Activated CD8-positive, alpha-beta memory T cell treated with anti-CD3 and anti-CD28 coated beads for 1 hour (primary cell): ENCODE data around the gene IQSEC2.
A peak's percentile ranks its signal among the peaks of the same experiment; 100 is the strongest.

ENCODE experiments used
- DNase-seq, 2 donors: peaks; one replicate each; pipeline ENCODE4 v3.0.0-alpha.2; 2020; ENCODE audit warnings: low read depth in 1 of 2; ENCODE audit errors: extremely low read depth in 1 of 2

IQSEC2 gene

GRCh38 chrX:53305996-53306937 is 24.9 kb upstream of the IQSEC2 start:
- no peak for DNase-seq

GRCh38 chrX:53305219-53305995 is 24.0 kb upstream of the IQSEC2 start:
- DNase-seq, result no peak

DNA sequence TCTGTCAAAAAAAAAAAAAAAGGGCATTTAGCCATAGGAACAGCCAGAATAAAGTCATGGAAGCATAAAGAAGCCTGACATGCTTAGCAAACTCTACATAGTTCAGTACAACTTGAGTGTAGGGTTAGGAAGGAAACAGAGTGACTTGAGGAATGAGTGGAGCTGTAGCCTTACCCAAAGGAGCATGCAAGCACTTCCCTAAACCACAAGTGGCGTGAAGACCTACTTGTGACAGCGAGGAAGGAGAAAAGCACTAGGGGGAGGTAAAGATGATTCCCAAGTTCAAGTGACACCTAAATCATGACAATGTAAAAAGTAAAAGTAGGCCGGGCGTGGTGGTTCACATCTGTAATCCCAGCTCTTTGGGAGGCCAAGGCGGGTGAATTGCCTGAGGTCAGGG is 21.8 kb upstream of the IQSEC2 start:
- DNase-seq, result no peak

GRCh38 chrX:53300157-53300556 is 18.8 kb upstream of the IQSEC2 start:
- no peak for DNase-seq

DNA sequence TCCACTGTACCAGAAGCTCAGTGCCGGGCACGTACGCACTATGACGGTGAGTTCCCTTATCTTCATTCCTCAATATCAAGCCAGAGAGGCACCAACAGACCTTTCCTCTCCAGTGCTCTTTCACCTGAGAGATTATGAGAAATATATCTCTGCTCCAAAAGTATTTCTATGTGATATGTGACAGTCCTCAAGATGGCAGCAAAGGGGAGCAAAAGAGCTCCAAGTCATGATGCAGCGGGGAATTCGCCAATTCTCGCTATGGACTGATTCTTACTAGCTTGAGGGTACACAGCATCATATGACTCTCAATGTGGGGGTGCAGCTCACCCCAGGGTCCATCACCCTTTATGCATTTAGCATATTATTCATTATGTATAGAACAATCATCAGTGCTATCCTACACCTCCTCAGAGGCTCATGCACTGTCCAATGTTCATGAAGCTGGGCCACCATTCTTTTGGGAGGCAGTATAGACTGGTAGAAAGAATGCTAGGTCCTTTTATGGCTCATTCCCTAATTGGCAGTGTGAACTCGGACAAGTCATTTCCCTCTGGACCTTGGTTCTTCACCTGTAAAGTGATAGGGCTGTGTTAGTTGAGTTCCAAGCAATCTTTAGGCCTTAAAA is 12.8 kb upstream of the IQSEC2 start:
- DNase-seq, result no peak

DNA sequence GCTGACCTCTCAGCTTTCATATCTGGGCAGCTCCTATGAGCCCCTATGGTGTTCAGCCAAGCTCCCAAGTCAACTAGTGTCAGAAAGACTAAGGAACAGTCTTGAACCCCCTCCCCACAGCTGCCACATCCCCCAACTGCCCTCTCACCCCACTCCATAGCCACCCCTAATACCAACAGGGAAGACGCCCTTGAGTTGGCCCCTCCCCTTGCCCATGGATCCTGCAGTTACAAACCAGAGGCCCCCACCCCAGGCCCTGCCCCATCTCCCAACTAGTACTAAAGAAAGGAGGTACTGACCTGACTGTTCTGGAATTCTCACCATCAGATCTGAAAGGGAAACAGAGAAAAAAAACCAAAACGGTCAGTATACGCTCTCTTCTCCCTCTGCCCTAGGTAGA is 10.2 kb upstream of the IQSEC2 start:
- no peak for DNase-seq

DNA sequence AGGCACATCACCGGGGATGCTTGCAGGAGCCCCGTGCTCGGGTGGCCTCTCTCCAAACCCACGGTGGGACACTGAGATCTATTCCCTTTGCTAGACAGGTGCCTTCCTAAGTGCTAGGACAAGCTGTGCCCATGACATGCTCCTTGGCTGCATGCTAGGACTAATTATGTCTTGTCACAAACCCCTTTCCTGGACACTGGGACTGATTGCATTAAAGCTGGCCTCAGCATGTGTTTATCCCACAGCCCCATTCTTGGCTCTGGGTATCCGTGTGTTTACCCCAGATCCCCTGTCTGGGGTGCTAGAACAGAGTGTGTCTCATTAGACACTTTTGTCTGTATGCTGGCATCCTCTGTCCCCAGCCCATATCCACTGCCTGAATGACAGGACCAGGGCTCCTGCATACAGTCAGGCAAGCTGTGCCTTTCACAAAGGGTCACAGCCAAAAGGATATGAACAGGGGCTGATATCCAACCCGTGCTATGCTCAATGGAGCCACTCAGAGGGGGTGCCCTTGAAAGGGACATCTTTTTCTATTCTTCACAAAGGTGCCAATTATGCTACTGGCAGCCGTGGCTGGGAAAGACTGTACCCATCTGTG is 9.2 kb upstream of the IQSEC2 start:
- DNase-seq, result no peak

DNA sequence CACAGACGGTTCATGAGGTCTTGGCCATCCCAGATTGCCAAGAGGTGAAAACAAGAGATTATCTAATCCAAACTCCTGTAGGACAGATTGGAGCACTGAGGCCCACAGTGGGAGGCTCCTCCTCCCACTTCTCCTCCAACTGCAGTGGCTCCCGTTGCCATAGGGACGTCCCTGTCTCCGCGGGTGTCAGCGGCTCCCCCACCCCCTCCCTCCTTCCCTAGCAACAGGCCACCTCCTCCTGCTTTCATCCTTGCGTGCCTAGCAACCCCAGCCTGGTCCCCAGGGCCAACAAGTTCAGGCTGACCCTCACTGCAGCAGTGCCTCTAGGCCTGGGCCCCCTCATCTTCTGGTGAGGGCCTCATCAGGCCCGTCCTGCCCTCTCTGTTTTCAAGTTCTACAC is 6.8 kb upstream of the IQSEC2 start:
- no peak for DNase-seq

GRCh38 chrX:53287493-53288138 is 6.2 kb upstream of the IQSEC2 start:
- peak in 1 of 2 donors; percentile 3 for DNase-seq

GRCh38 chrX:53286171-53286570 is 4.8 kb upstream of the IQSEC2 start:
- no peak for DNase-seq

GRCh38 chrX:53285591-53285990 is 4.2 kb upstream of the IQSEC2 start:
- no peak for DNase-seq

DNA sequence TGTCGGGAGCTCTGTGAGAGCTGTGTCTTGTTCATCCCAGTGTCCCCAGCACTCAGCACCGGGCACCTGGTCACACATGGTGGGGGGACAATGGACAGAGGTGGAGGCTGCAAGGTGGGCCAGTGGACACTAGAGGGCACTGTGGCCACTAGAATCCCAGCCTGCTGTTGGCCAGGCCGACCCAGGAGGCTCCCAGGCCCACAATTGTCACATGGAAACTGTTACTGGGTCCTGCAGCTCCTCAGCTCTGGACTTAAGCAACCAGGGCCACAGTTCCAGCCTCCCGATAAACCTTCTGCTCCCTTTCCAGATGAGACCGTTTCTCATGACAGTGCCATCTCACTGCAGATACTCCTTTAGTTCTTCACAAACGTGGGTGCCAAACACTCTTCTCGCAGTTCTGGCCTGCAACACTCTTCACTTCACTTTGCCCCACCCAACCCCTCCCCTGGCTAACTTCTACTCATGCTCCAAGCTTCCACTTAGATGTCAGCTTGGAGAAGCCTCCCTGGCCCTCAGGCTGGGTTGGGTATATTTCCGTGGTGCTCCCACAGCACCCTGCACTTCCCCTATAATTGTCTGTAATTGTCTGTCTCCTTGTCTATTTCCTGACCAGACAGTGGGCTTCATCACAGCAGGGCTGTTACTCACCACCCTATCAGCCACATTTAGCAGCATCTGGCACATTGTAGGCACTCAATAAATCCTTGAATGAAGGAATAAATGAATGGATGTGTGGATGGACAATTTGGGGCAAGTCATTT is 3.5 kb upstream of the IQSEC2 start:
- DNase-seq, result peak in 1 of 2 donors; percentile 13

DNA sequence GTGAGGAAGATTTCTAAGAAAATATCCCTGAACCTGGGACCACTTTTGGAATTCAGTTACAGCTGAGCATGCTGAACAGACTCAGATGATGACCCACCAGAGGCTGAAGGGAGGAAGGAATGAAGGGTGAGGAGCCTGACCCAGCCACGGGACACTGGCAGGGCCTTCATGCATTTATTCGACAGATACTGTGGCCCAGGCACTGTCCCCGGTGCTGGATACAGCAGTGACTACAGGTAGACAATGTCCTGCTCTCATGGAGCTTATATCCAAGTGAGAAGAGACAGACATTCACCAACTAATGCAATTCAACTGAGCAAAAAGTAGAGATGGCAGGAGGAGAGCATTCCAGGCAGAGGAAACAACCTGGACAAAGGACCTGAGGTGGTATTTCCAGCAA is 2.2 kb upstream of the IQSEC2 start:
- no peak for DNase-seq

GRCh38 chrX:53283099-53283498 is 1.7 kb upstream of the IQSEC2 start:
- DNase-seq, result no peak

- DNase-seq, result no peak
Observed at GRCh38 chrX:53281963-53282695, 745 bp upstream of the IQSEC2 start.

GRCh38 chrX:53280331-53281320 is 758 bp downstream of the IQSEC2 start:
- no peak for DNase-seq

DNA sequence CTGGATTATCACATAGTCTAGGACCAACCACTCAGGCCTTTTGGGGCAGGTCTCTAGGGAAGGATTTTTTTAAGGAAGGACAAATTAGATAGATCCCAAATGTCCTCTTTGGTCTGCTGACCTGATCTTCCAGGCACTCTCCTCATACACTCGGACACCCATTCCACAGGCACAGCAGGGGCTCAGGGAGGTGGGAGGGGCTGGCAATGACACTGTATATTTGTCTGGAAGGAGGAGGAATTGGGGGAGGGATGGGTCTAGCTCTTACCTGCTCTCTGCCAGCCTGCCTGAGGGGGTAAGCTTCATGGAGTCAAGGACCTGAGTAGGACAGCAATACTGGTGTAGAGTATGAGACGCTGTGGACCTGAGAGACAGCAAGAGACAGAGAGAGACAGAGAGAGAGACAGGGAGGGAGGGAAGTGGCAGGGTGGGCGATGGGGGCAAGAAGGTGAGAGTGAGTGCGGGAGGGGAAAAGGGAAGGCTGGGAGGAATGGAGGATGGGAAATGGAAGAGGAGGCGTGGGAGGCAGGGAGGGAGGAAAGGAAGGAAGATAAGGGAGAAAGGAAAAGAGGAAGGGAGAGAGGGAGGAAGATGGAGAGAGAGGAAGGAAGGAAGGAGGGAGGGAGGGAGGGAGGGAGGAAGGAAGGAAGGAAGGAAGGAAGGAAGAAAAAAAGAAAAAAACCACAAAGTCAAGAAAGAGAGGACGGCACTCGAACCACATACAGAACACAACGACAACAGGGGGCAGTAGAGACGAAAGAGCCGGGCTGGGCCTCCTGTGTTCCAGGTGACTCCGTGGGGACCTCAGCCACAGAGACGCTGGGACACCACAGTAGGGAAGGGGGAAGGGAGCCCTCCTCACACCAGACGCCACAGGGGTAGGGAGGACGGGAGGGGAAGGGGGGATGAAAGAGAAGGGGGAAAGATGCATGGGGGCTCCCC is 1.8 kb downstream of the IQSEC2 start:
- no peak for DNase-seq
